K562 (cell line): ENCODE results near the gene AIFM1. TPM values are rescaled to one million over a fixed set of nuclear protein-coding genes. Genes with fewer than 3 reads are reported as not detected.
A peak's percentile ranks its signal among the peaks of the same experiment; 100 is the strongest.

Experiments used
- BRF2 ChIP-seq: IDR thresholded peaks from 3 replicates; pipeline ENCODE4 v1.6.1; 2011; ENCODE audit warnings: borderline replicate concordance, mild to moderate bottlenecking; ENCODE audit not compliant: insufficient read length, insufficient read depth
- ESRRB ChIP-seq: fragments of 250-450 bp; sonication (Bioruptor Pico); IDR thresholded peaks from 2 replicates; pipeline ENCODE4 v1.5.0; 2020; ENCODE audit warnings: mild to moderate bottlenecking, moderate library complexity, borderline replicate concordance
- GTF2B ChIP-seq: IDR thresholded peaks from 2 replicates; pipeline ENCODE4 v1.6.1; 2011; ENCODE audit not compliant: insufficient read length; ENCODE audit errors: extremely low read depth
- NCOA6 ChIP-seq: fragments of 450-650 bp; IDR thresholded peaks from 2 replicates; pipeline ENCODE4 v1.6.1; 2017; ENCODE audit warnings: mild to moderate bottlenecking
- PML ChIP-seq: IDR thresholded peaks from 2 replicates; pipeline ENCODE4 v1.6.1; 2012; ENCODE audit warnings: low read length, inconsistent platforms
- RBM22 ChIP-seq: fragments of 200-400 bp; formaldehyde crosslinking; IDR thresholded peaks from 2 replicates; pipeline ENCODE4 v1.6.1; 2018; ENCODE audit warnings: low read length, low read depth; ENCODE audit not compliant: poor library complexity, severe bottlenecking
- ZNF212 ChIP-seq: fragments of 450-650 bp; formaldehyde crosslinking; IDR thresholded peaks from 2 replicates; pipeline ENCODE4 v1.4.0; 2020; ENCODE audit warnings: mild to moderate bottlenecking
- ZNF444 ChIP-seq: fragments of 250-450 bp; sonication (Bioruptor Pico); IDR thresholded peaks from 2 replicates; pipeline ENCODE4 v1.4.0; 2020; ENCODE audit warnings: mild to moderate bottlenecking, moderate library complexity
- ZNF609 ChIP-seq: sonication (generic); formaldehyde crosslinking; IDR thresholded peaks from 2 replicates; pipeline ENCODE4 v1.8.1; 2023; ENCODE audit warnings: missing genetic modification reagents, mild to moderate bottlenecking, borderline replicate concordance
- ZNF79 ChIP-seq: fragments of 250-450 bp; sonication (Bioruptor Pico); IDR thresholded peaks from 2 replicates; pipeline ENCODE4 v1.4.0; 2020; ENCODE audit warnings: low read depth, mild to moderate bottlenecking, moderate library complexity
- polyA plus RNA-seq, 8 experiments: library from polyadenylated mRNA; depleted of rRNA in 4 of 8; stranded (reverse) in 5 of 8; unstranded in 3 of 8; fragments of >200 nt; fragmentation: Nextera tagmentation in 2 of 8; fragmentation: Illumina TruSeq in 1 of 8; extraction: Ambion mirVana in 2 of 8; extraction: Trizol in 1 of 8; gene quantifications; 2 replicates each; pipeline versions ENCODE4 v1.2.1 to v1.2.3, GENCODE V29; 2011 to 2014; ENCODE audit warnings: inconsistent platforms in 1 of 8, missing spikeins in 1 of 8
- total RNA-seq, 7 experiments: library from RNA; depleted of rRNA in 6 of 7; stranded (reverse); fragments of >200 nt in 6 of 7; fragmentation: Illumina TruSeq in 2 of 7; extraction: Trizol in 2 of 7; gene quantifications; 2 replicates each; pipeline versions ENCODE4 v1.2.1 to v1.2.3, GENCODE V29; 2011 to 2021; ENCODE audit warnings: low replicate concordance in 1 of 7
- TF ChIP-seq, protein P1 (sequence below): fragments of 200-800 bp; sonication (Bioruptor generic); IDR thresholded peaks from 2 replicates; pipeline ENCODE4 v1.6.1; 2017; ENCODE audit warnings: missing genetic modification characterization, missing compliant biosample characterization
- TF ChIP-seq, protein P2 (sequence below): fragments of 450-650 bp; IDR thresholded peaks from 2 replicates; pipeline ENCODE4 v1.7.1; 2018; ENCODE audit warnings: mild to moderate bottlenecking, low read depth; ENCODE audit not compliant: partially characterized antibody
- TF ChIP-seq, protein P3 (sequence below): IDR thresholded peaks from 2 replicates; pipeline ENCODE4 v1.6.1; 2012; ENCODE audit warnings: low read depth, low read length, improper control_type of control experiment, borderline replicate concordance

The AIFM1 gene
- total and polyA plus RNA-seq, 9 of the 15 experiments (the other 6 are each of a cell fraction or from before 2014, with no cell fraction given) = 51.0 to 117 (median 91.2) TPM

- no peak for TF ChIP-seq ZNF79 (CRISPR knock-in tag)
- TF ChIP-seq, protein P1, sequence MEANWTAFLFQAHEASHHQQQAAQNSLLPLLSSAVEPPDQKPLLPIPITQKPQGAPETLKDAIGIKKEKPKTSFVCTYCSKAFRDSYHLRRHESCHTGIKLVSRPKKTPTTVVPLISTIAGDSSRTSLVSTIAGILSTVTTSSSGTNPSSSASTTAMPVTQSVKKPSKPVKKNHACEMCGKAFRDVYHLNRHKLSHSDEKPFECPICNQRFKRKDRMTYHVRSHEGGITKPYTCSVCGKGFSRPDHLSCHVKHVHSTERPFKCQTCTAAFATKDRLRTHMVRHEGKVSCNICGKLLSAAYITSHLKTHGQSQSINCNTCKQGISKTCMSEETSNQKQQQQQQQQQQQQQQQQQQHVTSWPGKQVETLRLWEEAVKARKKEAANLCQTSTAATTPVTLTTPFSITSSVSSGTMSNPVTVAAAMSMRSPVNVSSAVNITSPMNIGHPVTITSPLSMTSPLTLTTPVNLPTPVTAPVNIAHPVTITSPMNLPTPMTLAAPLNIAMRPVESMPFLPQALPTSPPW (CRISPR knock-in tag) = peak; percentile 68
- TF ChIP-seq PML = peak; percentile 98
- no peak for TF ChIP-seq ZNF444 (CRISPR knock-in tag)
- TF ChIP-seq NCOA6 = no peak
- TF ChIP-seq BRF2 = no peak
- TF ChIP-seq, protein P2, sequence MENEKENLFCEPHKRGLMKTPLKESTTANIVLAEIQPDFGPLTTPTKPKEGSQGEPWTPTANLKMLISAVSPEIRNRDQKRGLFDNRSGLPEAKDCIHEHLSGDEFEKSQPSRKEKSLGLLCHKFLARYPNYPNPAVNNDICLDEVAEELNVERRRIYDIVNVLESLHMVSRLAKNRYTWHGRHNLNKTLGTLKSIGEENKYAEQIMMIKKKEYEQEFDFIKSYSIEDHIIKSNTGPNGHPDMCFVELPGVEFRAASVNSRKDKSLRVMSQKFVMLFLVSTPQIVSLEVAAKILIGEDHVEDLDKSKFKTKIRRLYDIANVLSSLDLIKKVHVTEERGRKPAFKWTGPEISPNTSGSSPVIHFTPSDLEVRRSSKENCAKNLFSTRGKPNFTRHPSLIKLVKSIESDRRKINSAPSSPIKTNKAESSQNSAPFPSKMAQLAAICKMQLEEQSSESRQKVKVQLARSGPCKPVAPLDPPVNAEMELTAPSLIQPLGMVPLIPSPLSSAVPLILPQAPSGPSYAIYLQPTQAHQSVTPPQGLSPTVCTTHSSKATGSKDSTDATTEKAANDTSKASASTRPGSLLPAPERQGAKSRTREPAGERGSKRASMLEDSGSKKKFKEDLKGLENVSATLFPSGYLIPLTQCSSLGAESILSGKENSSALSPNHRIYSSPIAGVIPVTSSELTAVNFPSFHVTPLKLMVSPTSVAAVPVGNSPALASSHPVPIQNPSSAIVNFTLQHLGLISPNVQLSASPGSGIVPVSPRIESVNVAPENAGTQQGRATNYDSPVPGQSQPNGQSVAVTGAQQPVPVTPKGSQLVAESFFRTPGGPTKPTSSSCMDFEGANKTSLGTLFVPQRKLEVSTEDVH = peak; percentile 70
- TF ChIP-seq, protein P3, sequence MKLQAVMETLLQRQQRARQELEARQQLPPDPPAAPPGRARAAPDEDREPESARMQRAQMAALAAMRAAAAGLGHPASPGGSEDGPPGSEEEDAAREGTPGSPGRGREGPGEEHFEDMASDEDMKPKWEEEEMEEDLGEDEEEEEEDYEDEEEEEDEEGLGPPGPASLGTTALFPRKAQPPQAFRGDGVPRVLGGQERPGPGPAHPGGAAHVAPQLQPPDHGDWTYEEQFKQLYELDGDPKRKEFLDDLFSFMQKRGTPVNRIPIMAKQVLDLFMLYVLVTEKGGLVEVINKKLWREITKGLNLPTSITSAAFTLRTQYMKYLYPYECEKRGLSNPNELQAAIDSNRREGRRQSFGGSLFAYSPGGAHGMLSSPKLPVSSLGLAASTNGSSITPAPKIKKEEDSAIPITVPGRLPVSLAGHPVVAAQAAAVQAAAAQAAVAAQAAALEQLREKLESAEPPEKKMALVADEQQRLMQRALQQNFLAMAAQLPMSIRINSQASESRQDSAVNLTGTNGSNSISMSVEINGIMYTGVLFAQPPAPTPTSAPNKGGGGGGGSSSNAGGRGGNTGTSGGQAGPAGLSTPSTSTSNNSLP = peak; percentile 78; the same call in 1 of the 2 replicates
- no peak for TF ChIP-seq GTF2B
- no peak for TF ChIP-seq ZNF212 (CRISPR knock-in tag)
- no peak for TF ChIP-seq RBM22
- peak; percentile 86 for TF ChIP-seq ZNF609 (CRISPR knock-in tag)
- no peak for TF ChIP-seq ESRRB (CRISPR knock-in tag)
These were observed 14.1 kb upstream of the AIFM1 start (continued) for GRCh38 chrX:130179579-130180215.
